KMS-11 (cell line): ENCODE data around the gene GALNTL6.

Experiments used
- H2AFZ ChIP-seq: fragments of 200-600 bp; sonication (generic); 2 replicates; pipeline ENCODE4 v1.6.1; 2016; ENCODE audit warnings: antibody characterized with exemption, mixed run types, low read depth
- H3K27ac ChIP-seq: fragments of 200-600 bp; sonication (generic); 2 replicates; pipeline ENCODE4 v1.6.1; 2016; ENCODE audit warnings: mild to moderate bottlenecking, mixed run types
- H3K27me3 ChIP-seq: fragments of 200-600 bp; sonication (generic); 2 replicates; pipeline ENCODE4 v1.6.1; 2017; ENCODE audit warnings: mild to moderate bottlenecking, low read depth, mixed run types, moderate library complexity; ENCODE audit not compliant: insufficient read depth
- H3K36me3 ChIP-seq: fragments of 200-600 bp; sonication (generic); 2 replicates; pipeline ENCODE4 v1.6.1; 2017; ENCODE audit warnings: mild to moderate bottlenecking, mixed run types; ENCODE audit not compliant: insufficient read depth
- H3K4me1 ChIP-seq: fragments of 200-600 bp; sonication (generic); 2 replicates; pipeline ENCODE4 v1.6.1; 2016; ENCODE audit warnings: mild to moderate bottlenecking, low read depth, mixed run types; ENCODE audit not compliant: poor library complexity, severe bottlenecking
- H3K4me2 ChIP-seq: fragments of 200-600 bp; sonication (generic); 2 replicates; pipeline ENCODE4 v1.7.0; 2016; ENCODE audit warnings: mild to moderate bottlenecking, mixed run types
- H3K4me3 ChIP-seq: fragments of 200-600 bp; sonication (generic); IDR thresholded peaks from 2 replicates; pipeline ENCODE4 v1.6.1; 2017; ENCODE audit warnings: low read depth, low read length, mixed read lengths; ENCODE audit not compliant: insufficient read depth
- H3K79me2 ChIP-seq: fragments of 200-600 bp; sonication (generic); 2 replicates; pipeline ENCODE4 v1.6.1; 2016; ENCODE audit warnings: low read depth, mixed run types; ENCODE audit not compliant: insufficient read depth
- H3K9ac ChIP-seq: fragments of 200-600 bp; sonication (generic); 2 replicates; pipeline ENCODE4 v1.6.1; 2016; ENCODE audit warnings: mild to moderate bottlenecking, mixed run types
- H4K20me1 ChIP-seq: fragments of 200-600 bp; sonication (generic); 2 replicates; pipeline ENCODE4 v1.6.1; 2016; ENCODE audit warnings: mild to moderate bottlenecking, mixed run types; ENCODE audit not compliant: insufficient read depth
- TF ChIP-seq, protein P1 (sequence below): fragments of 200-600 bp; sonication (generic); conservative IDR thresholded peaks from 2 replicates; pipeline ENCODE4 v1.6.1; 2017; ENCODE audit warnings: low read depth, mild to moderate bottlenecking, antibody characterized with exemption, low read length, moderate library complexity, mixed read lengths

Gene GALNTL6

DNA sequence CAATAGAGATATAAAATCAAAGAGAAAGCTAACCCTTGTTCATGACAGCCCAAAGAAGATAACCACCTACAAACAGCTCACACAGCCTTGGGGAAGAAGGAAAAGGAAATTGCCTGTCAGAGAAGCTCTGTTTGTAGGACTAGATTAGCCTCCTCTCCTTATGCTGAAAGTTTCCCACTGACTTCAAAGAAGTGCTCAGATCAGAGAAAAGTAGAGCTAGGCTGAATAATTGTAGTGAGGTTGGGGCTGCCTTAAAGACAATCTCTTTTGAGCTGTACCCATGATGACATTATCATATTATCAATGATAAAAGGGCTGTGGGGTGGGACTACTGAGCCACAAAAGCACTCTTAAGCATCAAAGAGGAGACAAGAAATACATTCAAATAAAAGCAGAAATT is 1132.4 kb downstream of the GALNTL6 start:
- Histone ChIP-seq H3K79me2 (no peaks in the 10 kb centered on the region), H4K20me1 (no peaks in the 10 kb centered on the region), H3K4me2 (no peak overlapping the region), H3K4me3 (no peak overlapping the region), H3K36me3 (no peaks in the 10 kb centered on the region), H3K4me1 (no peaks in the 10 kb centered on the region), H2AFZ (no peak overlapping the region), H3K27ac (no peak overlapping the region), H3K9ac (no peak overlapping the region), H3K27me3 (no peaks in the 10 kb centered on the region)
- TF ChIP-seq, protein P1, sequence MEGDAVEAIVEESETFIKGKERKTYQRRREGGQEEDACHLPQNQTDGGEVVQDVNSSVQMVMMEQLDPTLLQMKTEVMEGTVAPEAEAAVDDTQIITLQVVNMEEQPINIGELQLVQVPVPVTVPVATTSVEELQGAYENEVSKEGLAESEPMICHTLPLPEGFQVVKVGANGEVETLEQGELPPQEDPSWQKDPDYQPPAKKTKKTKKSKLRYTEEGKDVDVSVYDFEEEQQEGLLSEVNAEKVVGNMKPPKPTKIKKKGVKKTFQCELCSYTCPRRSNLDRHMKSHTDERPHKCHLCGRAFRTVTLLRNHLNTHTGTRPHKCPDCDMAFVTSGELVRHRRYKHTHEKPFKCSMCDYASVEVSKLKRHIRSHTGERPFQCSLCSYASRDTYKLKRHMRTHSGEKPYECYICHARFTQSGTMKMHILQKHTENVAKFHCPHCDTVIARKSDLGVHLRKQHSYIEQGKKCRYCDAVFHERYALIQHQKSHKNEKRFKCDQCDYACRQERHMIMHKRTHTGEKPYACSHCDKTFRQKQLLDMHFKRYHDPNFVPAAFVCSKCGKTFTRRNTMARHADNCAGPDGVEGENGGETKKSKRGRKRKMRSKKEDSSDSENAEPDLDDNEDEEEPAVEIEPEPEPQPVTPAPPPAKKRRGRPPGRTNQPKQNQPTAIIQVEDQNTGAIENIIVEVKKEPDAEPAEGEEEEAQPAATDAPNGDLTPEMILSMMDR: no peak

DNA sequence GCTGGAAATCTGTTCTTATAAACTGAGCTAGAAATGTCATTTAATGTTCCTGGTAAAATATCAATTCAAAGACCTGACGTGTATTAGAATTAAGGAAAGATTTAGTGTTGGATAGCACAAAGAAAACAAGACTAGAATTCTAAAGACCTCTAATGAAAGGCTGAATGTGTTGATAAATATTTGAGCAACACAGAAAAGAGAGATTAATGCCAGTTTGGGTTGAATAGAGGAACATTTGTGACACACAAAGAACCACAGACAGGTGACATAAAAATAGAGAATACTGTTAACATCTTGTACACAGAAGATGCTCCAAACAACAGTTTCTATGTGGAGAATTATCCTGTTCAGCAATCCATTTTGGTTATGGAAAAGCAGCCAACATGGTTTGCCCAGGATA is 1133.3 kb downstream of the GALNTL6 start:
- H3K4me2 ChIP-seq: no peak overlapping the region
- no peak overlapping the region for H2AFZ ChIP-seq
- no peak overlapping the region for H3K27ac ChIP-seq
- H3K79me2 ChIP-seq: no peaks in the 10 kb centered on the region
- H3K36me3 ChIP-seq: no peaks in the 10 kb centered on the region
- no peak overlapping the region for H3K4me3 ChIP-seq
- TF ChIP-seq, protein P1: no peak
- no peak overlapping the region for H3K9ac ChIP-seq
- no peaks in the 10 kb centered on the region for H3K27me3 ChIP-seq
- no peaks in the 10 kb centered on the region for H4K20me1 ChIP-seq
- no peaks in the 10 kb centered on the region for H3K4me1 ChIP-seq

DNA sequence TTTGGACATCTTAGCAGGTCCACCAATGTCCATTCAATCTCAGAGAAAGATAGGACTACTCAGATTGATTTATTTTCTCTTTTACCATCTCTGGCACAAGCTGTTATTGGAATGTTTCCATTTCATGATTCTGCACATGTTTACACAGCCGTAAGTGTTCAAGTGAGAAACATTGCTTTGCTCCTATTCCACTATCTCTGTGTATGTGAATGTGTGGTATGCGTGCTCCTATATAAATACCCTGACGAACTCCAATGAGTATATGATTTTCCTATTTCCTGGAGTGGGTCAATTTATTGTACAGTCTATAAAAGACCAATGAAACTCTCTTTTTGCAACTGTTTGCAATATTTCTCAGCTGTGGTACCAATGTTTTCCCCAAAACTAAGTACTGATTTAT is 1134.4 kb downstream of the GALNTL6 start:
- Histone ChIP-seq H3K27ac (no peak overlapping the region), H3K36me3 (no peaks in the 10 kb centered on the region), H3K79me2 (no peaks in the 10 kb centered on the region), H4K20me1 (no peaks in the 10 kb centered on the region), H3K27me3 (no peaks in the 10 kb centered on the region), H3K4me1 (no peaks in the 10 kb centered on the region), H3K9ac (no peak overlapping the region), H2AFZ (no peak overlapping the region), H3K4me3 (no peak overlapping the region), H3K4me2 (no peak overlapping the region)
- TF ChIP-seq, protein P1: no peak

DNA sequence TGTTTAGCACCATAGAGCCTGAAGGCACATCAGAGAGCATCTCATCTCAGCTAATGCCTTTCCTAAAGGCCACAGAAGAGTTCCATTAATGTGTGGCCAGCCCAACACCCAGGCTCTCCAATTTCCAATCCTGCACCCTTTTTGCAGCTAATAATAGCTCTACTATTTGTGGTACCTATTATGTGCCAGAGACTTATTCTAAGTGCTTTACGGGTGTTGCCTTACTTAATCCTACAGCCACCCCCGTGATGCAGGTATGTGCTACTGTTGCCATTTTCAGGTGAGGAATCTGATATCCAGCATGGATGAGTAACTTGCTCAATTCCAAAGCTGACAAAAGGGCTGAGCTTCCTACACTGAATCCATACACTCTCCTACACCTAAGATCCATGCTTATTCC is 1137.8 kb downstream of the GALNTL6 start:
- Histone ChIP-seq H3K4me1 (no peaks in the 10 kb centered on the region), H4K20me1 (no peaks in the 10 kb centered on the region), H3K4me3 (no peak overlapping the region), H3K27me3 (no peaks in the 10 kb centered on the region), H3K9ac (no peak overlapping the region), H3K36me3 (no peaks in the 10 kb centered on the region), H2AFZ (no peak overlapping the region), H3K79me2 (no peaks in the 10 kb centered on the region), H3K4me2 (no peak overlapping the region), H3K27ac (no peak overlapping the region)
- TF ChIP-seq, protein P1: no peak
